OCI-LY3 (cell line): ENCODE results near the gene STX18.

Experiments used
- EZH2phosphoT487 ChIP-seq: fragments of 200-600 bp; shearing (Covaris generic); IDR thresholded peaks from 2 replicates; pipeline ENCODE4 v1.6.1; 2018; ENCODE audit warnings: antibody characterized with exemption, mixed run types, low read depth
- TF ChIP-seq, protein P1 (sequence below): fragments of 200-600, 300-600 bp; sonication (generic); IDR thresholded peaks from 2 replicates; pipeline ENCODE4 v1.5.1; 2014; ENCODE audit warnings: antibody characterized with exemption, low read length, low read depth

DNA sequence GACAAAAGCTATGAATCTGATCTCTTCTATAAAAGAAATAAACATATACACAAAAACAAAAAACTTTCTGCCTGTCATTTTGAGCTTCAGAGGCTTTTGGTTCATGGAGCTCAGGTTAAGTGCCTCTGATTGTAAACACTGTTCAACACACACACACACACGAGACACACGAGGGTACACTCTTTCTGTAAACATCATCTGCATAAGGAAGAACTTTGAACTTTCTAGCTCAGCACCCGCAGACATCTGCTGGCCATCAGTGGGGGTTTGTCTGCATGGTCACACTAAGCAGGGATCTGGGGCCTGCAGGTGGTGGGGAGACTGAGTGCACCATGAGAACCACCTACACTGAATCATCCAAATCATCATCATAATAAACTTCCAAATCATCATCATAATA lies 54.9 kb downstream of the STX18 start:
- TF ChIP-seq, protein P1, sequence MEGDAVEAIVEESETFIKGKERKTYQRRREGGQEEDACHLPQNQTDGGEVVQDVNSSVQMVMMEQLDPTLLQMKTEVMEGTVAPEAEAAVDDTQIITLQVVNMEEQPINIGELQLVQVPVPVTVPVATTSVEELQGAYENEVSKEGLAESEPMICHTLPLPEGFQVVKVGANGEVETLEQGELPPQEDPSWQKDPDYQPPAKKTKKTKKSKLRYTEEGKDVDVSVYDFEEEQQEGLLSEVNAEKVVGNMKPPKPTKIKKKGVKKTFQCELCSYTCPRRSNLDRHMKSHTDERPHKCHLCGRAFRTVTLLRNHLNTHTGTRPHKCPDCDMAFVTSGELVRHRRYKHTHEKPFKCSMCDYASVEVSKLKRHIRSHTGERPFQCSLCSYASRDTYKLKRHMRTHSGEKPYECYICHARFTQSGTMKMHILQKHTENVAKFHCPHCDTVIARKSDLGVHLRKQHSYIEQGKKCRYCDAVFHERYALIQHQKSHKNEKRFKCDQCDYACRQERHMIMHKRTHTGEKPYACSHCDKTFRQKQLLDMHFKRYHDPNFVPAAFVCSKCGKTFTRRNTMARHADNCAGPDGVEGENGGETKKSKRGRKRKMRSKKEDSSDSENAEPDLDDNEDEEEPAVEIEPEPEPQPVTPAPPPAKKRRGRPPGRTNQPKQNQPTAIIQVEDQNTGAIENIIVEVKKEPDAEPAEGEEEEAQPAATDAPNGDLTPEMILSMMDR = no peak
- no peak for TF ChIP-seq EZH2phosphoT487
